GM21390 (cell line): ENCODE measurements around the gene HOXB4.

ENCODE experiments used
- ATAC-seq: cut with Tn5 transposase; IDR thresholded peaks from one replicate; pipeline ENCODE4 v1.9.1; 2021; ENCODE audit not compliant: unreplicated experiment

The HOXB4 gene

DNA sequence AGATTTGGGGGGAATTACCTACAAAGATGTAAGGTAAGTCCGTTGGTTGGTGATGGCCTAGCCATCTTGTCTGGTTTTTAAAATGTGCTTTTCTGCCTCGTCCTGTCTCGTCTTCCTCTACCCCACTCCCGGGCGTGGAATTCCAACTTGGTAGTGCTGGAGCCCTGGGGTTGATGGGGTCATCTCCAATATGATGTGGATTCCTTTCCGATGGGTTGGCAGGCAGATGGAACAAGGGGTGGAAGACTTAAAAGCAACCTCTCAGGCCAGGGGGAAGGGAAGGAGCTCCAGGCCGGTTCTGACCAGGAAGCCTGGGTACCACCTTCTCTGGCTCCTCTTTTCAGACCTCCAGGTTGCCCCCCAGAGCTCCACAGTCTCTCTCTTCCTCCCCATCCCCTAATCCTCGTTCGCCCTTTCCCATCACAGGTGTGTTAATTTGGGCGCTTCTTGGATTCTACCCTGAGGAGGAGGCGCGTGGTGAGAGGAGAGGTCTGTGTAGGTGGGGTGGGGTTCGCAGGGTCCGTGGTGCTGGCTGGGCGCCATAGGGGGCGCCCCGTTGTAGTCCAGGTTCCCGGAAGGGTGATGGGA lies 28.1 kb downstream of the HOXB4 start:
- no peak for ATAC-seq

DNA sequence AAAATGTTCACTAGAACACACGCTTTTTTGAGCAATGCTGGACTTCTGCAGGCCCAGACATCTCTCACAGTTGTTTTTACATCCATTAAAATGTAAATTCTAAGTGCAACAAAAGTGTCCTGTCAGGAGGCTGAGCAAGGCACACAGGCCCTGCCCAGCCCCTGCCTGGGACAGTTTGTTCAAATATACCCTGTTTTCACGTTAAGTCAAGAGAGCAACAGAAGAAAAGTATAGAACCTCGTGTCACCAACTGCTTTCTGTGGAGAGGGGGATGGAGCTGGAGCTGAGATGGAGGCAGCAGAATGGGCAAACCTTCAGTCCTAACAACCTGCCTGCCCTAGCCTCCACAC lies 28.9 kb downstream of the HOXB4 start:
- no peak for ATAC-seq

- ATAC-seq: no peak
These were observed 29.4 kb downstream of the HOXB4 start for GRCh38 chr17:48548523-48549280.

DNA sequence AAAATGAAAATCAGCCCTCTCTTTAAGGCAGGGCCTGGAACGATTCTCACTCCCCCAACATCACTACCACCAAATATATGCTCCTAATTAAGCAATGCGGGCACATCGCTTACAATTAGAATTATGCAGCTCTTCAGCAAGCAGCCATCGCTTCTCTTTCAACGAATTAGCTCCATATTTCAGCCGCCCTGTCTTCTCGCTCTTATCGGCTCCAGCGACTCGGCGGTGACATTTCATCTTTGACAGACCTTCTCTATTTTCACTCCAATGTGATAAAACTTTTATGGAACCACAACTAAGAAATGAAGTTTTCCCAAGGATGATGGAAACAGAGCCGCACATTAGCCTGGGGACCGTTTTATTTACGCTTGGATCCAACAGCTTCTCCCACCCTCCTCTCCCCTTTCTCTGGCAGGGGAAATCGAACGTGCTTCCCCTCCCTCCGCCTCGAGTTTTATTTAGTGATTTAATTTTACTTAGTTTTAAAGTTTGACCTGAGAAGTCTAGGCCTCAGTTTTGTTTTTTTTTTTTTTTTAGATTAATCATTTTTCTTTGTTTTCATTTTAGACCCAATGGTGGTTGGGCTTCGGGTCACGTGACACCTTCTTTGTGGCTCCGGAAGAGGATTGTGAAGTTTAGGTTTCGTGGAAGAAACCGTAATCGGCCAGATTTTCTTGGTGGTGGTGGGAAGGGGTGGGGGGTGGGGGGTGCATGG lies 30.2 kb downstream of the HOXB4 start:
- no peak for ATAC-seq

- no peak for ATAC-seq
These were observed 31.0 kb downstream of the HOXB4 start for GRCh38 chr17:48546924-48547807.

DNA sequence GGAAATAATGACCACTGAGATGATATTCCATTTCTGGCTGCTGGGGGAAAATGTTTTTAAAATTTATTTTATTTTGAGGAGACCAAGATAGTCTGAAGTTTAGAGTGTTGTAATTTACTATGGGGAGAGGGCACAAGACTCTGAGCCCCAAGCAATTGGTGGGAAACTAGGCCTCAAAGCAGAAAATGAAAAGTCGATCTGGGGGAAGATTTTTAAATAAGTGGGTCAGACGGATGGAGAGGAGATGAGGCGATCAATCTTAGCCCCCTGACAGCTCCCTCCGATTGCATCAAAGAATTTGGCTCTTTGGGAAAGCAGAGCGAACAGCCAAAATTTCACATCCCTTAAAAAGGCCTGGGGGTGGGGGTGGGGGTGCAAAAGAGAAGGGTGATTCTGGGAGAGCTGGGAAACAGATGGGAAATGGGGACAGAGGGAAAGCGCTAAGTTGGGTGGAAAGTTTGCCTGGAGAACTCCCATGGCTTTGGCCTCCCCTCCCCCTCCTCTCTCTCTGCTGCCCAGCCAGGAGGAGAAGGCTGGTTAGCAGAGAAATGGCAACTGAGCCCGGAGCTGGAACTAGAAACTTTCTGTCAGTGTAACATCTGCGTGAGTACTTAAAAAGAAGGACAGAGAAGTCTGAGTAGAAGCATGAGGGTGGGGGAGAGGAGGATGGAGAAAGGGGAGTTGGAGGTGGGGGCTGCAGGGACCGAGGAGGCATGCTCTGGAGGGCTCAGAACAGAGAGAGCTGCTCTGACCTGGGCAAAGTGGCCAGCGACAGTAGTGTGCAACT lies 31.8 kb downstream of the HOXB4 start:
- no peak for ATAC-seq

DNA sequence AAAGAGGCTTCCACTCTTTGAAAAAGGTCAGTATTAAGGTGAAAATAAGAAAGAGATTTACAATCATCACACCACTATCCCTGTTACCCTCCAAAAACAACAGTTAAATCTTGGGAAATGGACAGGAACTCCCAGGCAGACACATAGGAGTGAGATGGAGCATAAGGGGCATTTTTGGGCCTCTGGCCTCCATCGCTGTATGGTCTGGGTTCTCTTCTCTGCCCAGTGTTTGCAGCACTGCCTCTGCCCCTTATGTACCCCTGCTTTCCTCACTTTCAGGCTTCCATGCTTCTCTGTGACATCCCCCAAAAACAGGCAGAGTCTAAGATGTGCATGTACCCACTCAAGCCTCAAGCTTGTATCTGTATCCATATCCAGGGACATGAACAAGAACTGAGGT lies 32.6 kb downstream of the HOXB4 start:
- ATAC-seq: no peak

GRCh38 chr17:48545022-48545375 lies 33.2 kb downstream of the HOXB4 start, which contains the start of gene HOXB2:
HOXB2 (minus strand) TSS chr17:48545109; CDS start chr17:48544911, 198 bp downstream.
- no peak for ATAC-seq

DNA sequence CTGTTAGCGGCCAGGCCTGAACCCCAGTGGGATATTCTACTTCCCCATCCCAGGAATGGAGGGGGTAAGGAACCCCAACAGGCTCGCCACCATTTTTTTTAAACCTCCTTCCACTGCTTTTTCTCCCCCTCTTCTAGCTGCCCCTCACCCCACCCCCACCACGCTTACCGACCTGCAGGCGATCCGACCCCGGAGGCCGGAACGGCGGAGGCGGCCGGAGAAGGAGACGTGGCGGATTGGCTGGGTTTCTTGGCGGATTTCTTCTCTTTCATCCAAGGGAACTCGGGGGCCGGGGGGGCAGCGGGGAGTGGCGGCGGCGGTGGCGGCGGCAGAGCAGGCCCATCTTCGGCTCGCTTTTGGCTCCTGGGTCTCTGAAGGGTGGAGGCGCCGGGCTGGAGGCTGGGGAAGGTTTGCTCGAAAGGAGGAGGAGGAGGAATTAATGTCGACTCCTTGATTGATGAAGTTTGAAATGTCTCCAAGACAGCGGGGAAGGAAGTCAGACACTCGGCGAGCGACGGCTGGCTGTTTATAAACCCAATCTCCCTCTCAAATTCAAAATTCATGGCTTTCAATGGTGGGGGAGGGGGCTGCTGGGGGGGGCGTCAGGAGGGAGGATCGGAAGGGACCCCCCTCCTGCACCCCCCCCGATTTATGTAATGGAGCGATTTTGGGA lies 33.7 kb downstream of the HOXB4 start:
- no peak for ATAC-seq

DNA sequence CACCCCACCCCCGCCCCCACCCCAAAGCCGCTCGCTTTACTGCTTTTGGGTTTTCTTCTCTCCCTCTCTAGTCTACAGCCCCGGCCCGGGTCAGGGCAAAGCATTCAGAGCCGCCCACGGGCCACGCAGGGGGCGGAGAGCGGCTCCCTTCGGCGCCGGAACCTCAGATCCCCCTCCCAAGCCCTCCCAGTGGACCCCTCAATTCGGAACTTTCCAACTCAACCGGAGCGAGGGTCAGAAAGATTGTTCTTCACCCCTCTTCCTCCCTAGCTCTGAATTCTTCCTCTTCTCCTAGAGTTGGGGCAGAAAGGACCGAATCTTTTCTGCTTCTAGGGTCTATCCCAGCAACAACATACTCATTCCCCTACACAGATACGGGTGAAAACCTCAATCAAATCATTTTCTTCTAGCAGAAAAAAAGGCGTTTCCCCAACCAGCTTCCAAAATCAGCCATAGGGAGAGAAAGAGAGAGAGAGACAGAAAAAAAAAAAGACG lies 34.2 kb downstream of the HOXB4 start:
- no peak for ATAC-seq

DNA sequence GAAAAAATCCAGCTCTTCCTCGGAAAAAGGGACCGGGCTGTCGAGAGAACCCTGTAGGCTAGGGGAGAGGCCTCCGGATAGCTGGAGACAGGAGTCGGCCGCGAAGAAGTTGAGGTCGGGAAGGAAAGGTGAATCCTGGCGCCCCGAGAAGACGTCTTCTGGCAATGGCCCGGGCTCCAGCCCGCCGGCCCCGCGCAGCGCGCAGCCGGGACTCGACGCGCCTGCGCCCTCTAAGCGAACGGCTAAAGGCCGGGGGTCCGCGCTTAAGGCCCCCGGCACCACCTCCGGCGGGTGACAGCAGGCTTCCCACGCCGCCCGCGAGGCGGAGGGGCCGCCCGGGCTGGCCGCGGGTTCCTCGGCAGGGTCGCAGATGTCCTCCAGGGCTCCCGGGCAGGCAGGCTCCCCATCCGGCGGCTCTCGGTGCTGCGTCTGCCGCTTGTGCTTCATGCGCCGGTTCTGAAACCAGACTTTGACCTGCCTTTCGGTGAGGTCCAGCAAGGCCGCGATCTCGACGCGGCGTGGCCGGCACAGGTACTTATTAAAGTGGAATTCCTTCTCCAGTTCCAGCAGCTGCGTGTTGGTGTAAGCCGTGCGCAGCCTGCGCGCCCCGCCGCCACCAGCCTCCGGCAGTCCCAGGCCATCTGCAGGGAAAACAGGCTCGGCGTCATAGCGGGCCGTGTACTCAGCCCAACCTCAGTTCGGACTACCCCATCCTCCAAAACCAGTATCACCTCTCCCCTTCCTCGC lies 34.9 kb downstream of the HOXB4 start:
- no peak for ATAC-seq

DNA sequence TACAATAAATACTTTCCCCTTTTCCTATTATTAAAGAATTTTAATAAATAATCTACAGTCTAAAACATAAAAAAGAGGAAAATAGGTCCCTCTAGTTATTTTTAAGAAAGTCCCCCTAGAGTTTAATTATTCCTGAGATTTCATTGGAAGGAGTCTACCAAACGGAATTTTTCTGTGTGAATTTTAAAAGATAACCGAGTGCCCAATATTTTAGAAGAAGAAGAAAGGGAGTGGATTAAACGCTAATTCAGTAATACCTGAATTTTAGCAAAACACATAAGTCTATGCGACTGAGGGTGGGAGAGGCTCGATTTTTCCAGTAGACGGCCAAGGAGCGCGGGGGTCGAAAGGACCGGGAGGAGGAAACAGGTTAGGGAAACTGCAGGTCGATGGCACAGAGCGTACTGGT lies 35.4 kb downstream of the HOXB4 start:
- ATAC-seq: no peak

GRCh38 chr17:48542114-48542656 lies 36.0 kb downstream of the HOXB4 start:
- no peak for ATAC-seq

DNA sequence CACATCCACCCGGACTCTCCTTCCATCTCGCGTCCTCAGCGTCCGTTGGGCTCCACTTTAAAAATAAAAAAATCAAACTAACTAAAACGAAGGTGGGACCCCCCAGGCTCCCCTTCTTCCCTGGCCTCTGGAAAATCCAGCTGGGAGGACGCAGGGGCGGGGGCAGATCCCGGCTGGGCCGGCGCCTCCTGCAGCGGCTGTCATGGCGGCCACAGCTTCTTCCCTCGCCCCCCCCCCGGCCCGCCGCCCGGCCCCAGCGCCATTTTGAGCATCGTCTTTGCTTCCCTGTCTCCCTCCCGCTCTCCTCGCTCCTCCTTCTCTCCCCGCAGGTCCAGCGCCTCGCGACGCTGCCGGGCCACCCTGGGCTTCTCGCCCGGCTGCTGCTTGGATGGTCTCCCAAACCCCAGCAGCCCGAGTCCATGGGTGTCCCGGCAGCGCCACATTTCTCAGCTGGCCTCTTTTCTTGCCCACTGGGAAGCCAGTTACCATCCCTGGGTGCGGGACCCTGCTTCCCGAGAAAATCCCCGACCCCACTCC lies 36.5 kb downstream of the HOXB4 start:
- no peak for ATAC-seq

DNA sequence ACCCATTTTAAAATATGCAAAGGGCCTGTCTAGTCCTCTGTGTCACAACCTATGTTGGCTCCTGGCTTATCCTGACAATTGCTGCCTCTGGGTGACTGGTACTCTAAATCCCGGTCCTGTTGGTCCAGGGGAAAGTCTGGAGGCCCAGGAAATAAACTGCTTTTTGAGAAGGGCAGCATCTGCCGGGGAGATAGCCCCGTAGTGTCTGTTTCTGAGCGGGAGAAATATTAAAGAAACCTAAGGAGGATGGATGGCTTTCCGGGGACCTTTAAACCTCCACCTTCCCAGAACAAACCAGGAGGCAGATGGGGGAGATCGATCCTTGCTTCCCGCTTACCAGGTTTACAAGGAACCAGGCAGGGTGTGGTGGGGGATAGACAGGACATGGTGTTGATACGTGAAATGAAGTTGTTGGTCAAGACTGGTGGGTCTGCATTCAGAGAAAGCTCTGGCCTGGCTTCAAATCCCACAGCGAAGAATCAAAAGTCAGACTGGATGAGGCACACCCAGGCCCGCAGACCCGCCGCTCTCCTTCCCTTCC lies 37.0 kb downstream of the HOXB4 start:
- ATAC-seq: no peak

DNA sequence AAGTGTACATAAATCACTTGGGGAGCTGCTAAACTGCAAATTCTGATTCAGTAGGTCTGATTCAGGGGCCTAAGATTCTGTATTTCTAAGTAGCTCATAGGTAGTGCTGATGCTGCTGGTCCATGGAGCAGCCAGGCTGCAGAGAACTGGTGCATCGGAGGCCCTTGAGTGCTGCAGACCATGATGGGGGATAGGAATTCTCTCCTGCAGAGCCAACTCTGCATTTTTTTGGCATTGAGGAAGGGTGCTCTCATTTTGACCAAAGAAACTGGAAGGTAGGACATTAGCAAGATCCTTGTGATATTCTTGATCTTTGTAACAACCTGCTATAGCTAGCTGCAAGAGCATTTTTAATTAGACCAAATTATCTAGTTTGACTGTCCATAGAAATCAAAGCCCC lies 37.9 kb downstream of the HOXB4 start:
- ATAC-seq: no peak

DNA sequence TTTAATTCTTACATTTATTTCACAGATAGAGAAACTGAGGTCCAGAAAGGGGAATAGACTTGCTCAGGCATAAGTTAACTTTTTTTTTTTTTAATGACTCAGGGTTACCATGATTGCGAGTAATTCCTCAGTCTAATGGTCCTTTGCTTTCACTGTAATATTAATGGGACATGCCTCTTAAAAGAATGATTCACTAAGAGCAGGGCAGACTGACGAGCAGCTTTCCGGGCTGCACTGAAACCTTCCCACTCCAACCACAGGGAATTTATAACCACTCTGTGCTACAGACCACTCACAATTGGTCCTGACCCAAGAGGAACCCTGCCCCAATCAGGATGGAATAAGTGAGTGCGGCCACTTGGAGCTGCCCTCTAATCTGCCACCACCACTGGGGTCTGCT lies 39.0 kb downstream of the HOXB4 start:
- ATAC-seq: no peak

DNA sequence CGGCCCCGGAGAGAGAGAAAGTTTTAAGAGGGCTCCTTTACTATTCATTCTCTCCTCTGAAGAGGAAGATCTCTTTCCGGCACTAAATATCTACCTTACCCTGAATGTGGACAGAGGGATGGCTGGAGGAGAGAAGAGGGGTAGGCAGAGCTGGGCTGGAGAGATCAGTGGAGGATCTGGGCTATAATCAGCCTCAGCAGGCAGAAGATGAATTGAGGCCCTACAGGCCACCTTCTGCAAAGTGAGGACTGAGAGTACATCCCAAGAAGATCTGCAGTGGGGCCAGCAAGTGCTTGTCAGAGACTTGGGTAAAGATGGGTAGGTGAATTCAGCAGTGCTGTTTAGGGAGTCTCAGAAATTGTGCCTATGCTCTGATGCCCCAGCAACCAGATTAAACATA lies 40.8 kb downstream of the HOXB4 start:
- no peak for ATAC-seq
